Neural cell (in vitro differentiated cells): ENCODE measurements around the gene ACSM3.

Source experiments
- CTCF ChIP-seq: fragments of 450-650 bp; IDR thresholded peaks from 2 replicates; pipeline ENCODE4 v1.5.1; 2014; ENCODE audit warnings: antibody characterized with exemption, mild to moderate bottlenecking, moderate library complexity; ENCODE audit not compliant: poor library complexity, severe bottlenecking
- EP300 ChIP-seq: fragments of 450-650 bp; conservative IDR thresholded peaks from 2 replicates; pipeline ENCODE4 v1.6.1; 2014; ENCODE audit warnings: antibody characterized with exemption, mild to moderate bottlenecking, moderate library complexity; ENCODE audit not compliant: poor library complexity, severe bottlenecking
- EZH2 ChIP-seq: fragments of 200-600, 300-800 bp; shearing (Covaris generic), sonication (generic); IDR thresholded peaks from 2 replicates; pipeline ENCODE4 v1.6.1; 2014; ENCODE audit warnings: antibody characterized with exemption, low read length, borderline replicate concordance, mild to moderate bottlenecking; ENCODE audit not compliant: insufficient read depth, poor library complexity, severe bottlenecking
- POLR2AphosphoS5 ChIP-seq: IDR thresholded peaks from 2 replicates; pipeline ENCODE4 v1.6.1; 2012
- RAD21 ChIP-seq: fragments of 450-650 bp; conservative IDR thresholded peaks from 2 replicates; pipeline ENCODE4 v1.6.1; 2014; ENCODE audit warnings: antibody characterized with exemption, mild to moderate bottlenecking, moderate library complexity
- REST ChIP-seq: IDR thresholded peaks from 2 replicates; pipeline ENCODE4 v1.6.1; 2012; ENCODE audit warnings: borderline replicate concordance
- TAF1 ChIP-seq: IDR thresholded peaks from 2 replicates; pipeline ENCODE4 v1.6.1; 2012; ENCODE audit warnings: low read depth

- no peak for TF ChIP-seq EZH2
- no peak for TF ChIP-seq RAD21
- no peak for TF ChIP-seq CTCF
- TF ChIP-seq TAF1: no peak
- no peak for TF ChIP-seq POLR2AphosphoS5
- TF ChIP-seq EP300: no peak
- TF ChIP-seq REST: no peak
These were observed 58.9 kb downstream of the ACSM3 start for GRCh38 chr16:20822521-20823325.
